ENCODE data around the gene FAF2. TPM values are rescaled to one million over a fixed set of nuclear protein-coding genes. Genes with fewer than 3 reads are reported as not detected.
A peak's percentile ranks its signal among the peaks of the same experiment; 100 is the strongest.

FAF2 gene
- total RNA-seq, 1 donor from 2014 or later: 43.9 TPM

- intact Hi-C loops (cut with micrococcal nuclease): loop anchor here (5.0 to 10.0 kb wide), 2 partner anchors 43 to 824 kb away; partner anchors contain the start of genes LMAN2 and RGS14
- H3K9me3 Mint-ChIP-seq: no peaks in the 10 kb centered on the region
- peak; percentile 70 for DNase-seq
- no peaks in the 10 kb centered on the region for H3K27me3 Mint-ChIP-seq
- H3K4me3 Mint-ChIP-seq: peak overlapping the region; percentile 86
- H3K4me1 Mint-ChIP-seq: peaks cover 41% of the 10 kb centered on the region
- H3K27ac Mint-ChIP-seq: peak overlapping the region; percentile 65
- peaks cover 39% of the 10 kb centered on the region for H3K36me3 Mint-ChIP-seq (ENCODE audit: low read depth)
Measured at GRCh38 chr5:176530393-176530982, 82.3 kb downstream of the FAF2 start.

GRCh38 chr5:176530983-176531901, 83.1 kb downstream of the FAF2 start:
- Mint-ChIP-seq H3K36me3 (ENCODE audit: low read depth) (peaks cover 41% of the 10 kb centered on the region), H3K9me3 (no peaks in the 10 kb centered on the region), H3K4me1 (peaks cover 44% of the 10 kb centered on the region), H3K27me3 (no peaks in the 10 kb centered on the region), H3K27ac (peak overlapping the region; percentile 89), H3K4me3 (peak overlapping the region; percentile 86)
- intact Hi-C loops (cut with micrococcal nuclease): loop anchor here (5.0 to 10.0 kb wide), 2 partner anchors 44 to 824 kb away; partner anchors contain the start of genes LMAN2 and RGS14
- DNase-seq: peak; percentile 68

DNA sequence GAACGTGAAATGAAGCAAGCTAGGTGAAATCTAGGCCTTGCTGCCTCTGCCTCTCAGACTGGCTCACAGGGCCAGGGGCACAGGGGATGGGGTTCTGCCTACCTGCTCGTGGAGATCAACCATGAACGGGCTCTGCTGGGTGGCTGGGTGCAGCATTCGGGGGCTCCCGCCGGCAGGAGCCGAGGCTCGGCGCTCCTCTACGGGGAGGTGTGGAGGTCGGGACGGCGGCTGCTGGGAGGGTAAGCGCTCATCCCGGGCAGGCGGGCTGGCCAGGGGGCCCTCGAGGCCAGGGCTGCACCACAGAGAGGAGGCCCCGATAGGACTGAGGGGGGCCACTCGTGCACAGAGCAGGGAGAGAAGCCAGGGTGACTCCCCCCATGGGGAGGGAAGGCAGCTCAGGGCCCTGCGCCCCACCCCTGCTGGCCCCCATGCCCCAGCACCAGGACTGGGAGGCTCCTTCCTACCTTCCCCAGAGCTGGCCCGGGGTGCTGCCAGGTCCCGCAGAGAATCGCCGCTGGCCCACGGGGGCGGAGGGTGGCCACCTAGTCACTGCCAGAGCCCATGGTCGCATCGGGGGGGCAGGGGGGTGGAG, 83.8 kb downstream of the FAF2 start:
- intact Hi-C loops (cut with micrococcal nuclease): loop anchor here (5.0 to 10.0 kb wide), 2 partner anchors 45 to 823 kb away; partner anchors contain the start of genes LMAN2 and RGS14
- peak overlapping the region; percentile 86 for H3K4me3 Mint-ChIP-seq
- H3K4me1 Mint-ChIP-seq: peaks cover 44% of the 10 kb centered on the region
- DNase-seq: no peak
- no peaks in the 10 kb centered on the region for H3K9me3 Mint-ChIP-seq
- H3K27ac Mint-ChIP-seq: no peak overlapping the region
- H3K36me3 Mint-ChIP-seq (ENCODE audit: low read depth): peaks cover 38% of the 10 kb centered on the region
- H3K27me3 Mint-ChIP-seq: no peaks in the 10 kb centered on the region

DNA sequence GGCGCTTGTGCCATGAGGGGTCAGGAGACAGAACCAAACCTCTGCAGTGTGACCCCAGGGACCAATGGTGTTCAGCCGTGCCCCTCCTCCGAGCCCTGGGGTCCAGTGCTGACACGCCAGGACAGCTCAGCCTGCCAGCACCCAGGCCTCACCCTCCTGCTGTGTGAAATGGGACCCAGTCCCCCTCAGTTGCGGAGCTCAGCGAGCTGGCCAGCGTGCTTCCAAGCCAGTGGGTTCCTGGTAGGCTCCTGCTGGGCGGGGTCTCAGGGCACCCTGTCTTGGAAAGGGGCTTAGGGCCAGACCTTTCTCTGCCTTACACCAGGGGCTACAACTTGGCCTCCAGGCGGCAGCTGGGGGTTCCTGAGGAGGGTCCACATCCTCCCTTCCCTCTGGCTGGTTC, 84.6 kb downstream of the FAF2 start:
- Mint-ChIP-seq H3K9me3 (no peaks in the 10 kb centered on the region), H3K36me3 (ENCODE audit: low read depth) (peaks cover 35% of the 10 kb centered on the region), H3K4me3 (peak overlapping the region; percentile 93), H3K27me3 (no peaks in the 10 kb centered on the region), H3K4me1 (peaks cover 47% of the 10 kb centered on the region), H3K27ac (peak overlapping the region; percentile 95)
- intact Hi-C loops (cut with micrococcal nuclease): loop anchor here (5.0 to 10.0 kb wide), 2 partner anchors 45 to 822 kb away; partner anchors contain the start of genes LMAN2 and RGS14
- no peak for DNase-seq

DNA sequence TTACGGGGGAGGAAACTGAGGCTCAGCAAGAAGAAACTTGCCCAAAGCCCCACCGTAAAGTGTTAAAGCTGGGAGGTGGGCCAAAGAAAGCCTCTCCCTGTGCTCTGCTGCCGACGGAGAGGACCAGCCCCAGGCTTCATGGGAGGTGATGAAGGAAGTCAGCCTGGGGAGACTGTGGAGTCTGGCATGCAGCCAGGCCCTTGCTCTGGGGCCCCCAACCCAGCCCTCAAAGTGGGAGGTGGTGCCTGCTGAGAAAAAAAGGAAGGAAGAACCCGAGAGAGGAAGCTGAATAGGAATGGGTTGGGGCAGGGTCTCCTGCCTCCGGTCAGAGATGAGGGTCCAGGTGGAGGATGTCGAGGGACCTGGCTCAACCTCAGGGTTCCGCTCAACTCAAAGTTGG, 85.2 kb downstream of the FAF2 start:
- intact Hi-C loops (cut with micrococcal nuclease): loop anchor here (5.0 to 10.0 kb wide), 2 partner anchors 46 to 821 kb away; partner anchors contain the start of genes LMAN2 and RGS14
- DNase-seq: peak; percentile 71
- Mint-ChIP-seq H3K27me3 (no peaks in the 10 kb centered on the region), H3K27ac (peak overlapping the region; percentile 95), H3K36me3 (ENCODE audit: low read depth) (peaks cover 29% of the 10 kb centered on the region), H3K9me3 (no peaks in the 10 kb centered on the region), H3K4me1 (peaks cover 50% of the 10 kb centered on the region), H3K4me3 (peak overlapping the region; percentile 93)

GRCh38 chr5:176533894-176534611, 85.9 kb downstream of the FAF2 start:
- H3K36me3 Mint-ChIP-seq (ENCODE audit: low read depth): peaks cover 26% of the 10 kb centered on the region
- DNase-seq: peak; percentile 87
- H3K4me3 Mint-ChIP-seq: peak overlapping the region; percentile 93
- H3K9me3 Mint-ChIP-seq: no peaks in the 10 kb centered on the region
- peak overlapping the region; percentile 95 for H3K27ac Mint-ChIP-seq
- peaks cover 54% of the 10 kb centered on the region for H3K4me1 Mint-ChIP-seq
- intact Hi-C loops (cut with micrococcal nuclease): loop anchor here (2.0 to 10.0 kb wide), 3 partner anchors 47 to 881 kb away; partner anchors contain the start of genes LMAN2 and RGS14
- no peaks in the 10 kb centered on the region for H3K27me3 Mint-ChIP-seq

DNA sequence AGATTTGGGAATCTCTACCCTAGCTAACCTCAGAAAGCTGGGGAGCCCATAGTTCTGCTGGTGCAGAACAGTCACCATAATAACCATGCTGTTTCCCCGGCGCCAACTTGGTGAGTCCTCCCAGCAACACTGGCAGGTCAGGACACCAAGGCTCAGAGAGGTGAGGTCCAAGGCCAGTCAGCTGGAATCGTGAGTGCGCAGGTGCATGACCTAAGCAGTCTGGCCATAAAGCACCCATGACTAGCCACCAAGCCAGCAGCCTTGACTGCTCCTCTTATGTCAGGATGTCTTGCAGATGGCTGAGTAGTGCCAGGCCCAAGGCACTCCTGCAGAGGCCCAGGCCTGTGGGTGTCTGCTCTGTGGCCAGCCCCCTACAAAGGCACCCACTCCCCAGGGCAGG, 86.5 kb downstream of the FAF2 start:
- Mint-ChIP-seq H3K4me1 (peaks cover 54% of the 10 kb centered on the region), H3K27me3 (no peaks in the 10 kb centered on the region), H3K4me3 (peak overlapping the region; percentile 93), H3K9me3 (no peaks in the 10 kb centered on the region), H3K27ac (peak overlapping the region; percentile 95), H3K36me3 (ENCODE audit: low read depth) (peaks cover 22% of the 10 kb centered on the region)
- peak; percentile 72 for DNase-seq
- intact Hi-C loops (cut with micrococcal nuclease): loop anchor here (2.0 to 10.0 kb wide), 6 partner anchors 47 to 1012 kb away; partner anchors contain the start of genes GPRIN1, LMAN2, RGS14 and UIMC1

DNA sequence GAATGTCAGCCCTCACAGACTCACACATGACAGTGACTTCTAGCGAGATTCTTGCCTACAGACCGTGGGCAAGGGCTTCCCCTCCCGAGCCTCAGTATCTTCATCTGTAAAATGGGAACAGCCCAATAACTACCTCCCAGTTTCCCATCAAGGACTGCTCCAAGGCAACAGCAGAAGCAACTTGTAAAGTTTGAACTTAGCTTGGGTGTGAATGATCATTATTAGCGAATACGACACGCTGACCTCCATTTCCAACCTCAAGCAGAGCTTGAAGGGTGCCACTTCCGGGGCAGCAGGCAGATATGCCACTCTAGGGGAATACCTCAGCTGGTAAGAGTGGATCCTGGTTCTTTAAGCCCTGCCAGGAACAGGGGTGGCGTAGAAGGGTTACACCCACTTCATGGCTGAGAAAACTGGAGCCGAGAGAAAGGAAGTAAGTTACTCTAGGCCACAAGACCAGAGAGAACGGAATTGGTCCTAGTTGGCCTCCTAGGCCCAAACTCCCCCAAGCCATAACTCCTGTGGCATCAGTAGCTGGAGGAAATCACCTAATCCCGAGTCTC, 87.0 kb downstream of the FAF2 start:
- H3K27ac Mint-ChIP-seq: peak overlapping the region; percentile 95
- H3K4me3 Mint-ChIP-seq: peak overlapping the region; percentile 93
- H3K27me3 Mint-ChIP-seq: no peaks in the 10 kb centered on the region
- DNase-seq: peak; percentile 85
- peaks cover 19% of the 10 kb centered on the region for H3K36me3 Mint-ChIP-seq (ENCODE audit: low read depth)
- peaks cover 57% of the 10 kb centered on the region for H3K4me1 Mint-ChIP-seq
- H3K9me3 Mint-ChIP-seq: no peaks in the 10 kb centered on the region
- intact Hi-C loops (cut with micrococcal nuclease): loop anchor here (2.0 to 10.0 kb wide), 5 partner anchors 77 to 1013 kb away; partner anchors contain the start of genes GPRIN1, LMAN2, RGS14 and UIMC1

DNA sequence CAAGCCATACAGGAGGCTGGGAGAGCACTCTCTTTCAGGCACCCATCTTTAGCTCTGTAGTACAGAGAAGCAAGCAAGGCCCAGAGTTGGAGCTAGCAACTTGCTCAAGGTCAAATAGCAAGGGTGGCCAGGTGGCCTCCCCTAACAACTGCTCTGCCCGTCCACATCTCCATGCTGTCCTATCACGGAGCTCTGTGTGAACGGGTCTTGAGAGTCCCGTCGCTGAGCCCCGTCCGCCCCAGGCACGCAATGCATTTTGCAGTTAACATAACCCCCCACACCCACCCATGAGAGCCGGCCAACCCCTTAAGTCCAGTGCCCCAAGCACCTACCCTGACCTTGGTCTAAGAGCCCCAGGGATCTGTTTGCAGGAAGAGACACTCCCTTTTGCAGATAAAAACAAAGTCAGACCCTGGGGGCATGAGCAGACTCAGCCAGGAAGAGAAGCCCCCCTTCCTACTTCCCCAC, 87.5 kb downstream of the FAF2 start:
- Mint-ChIP-seq H3K27ac (peak overlapping the region; percentile 95), H3K36me3 (ENCODE audit: low read depth) (peaks cover 17% of the 10 kb centered on the region), H3K27me3 (no peaks in the 10 kb centered on the region), H3K4me3 (peak overlapping the region; percentile 93), H3K9me3 (no peaks in the 10 kb centered on the region), H3K4me1 (peaks cover 62% of the 10 kb centered on the region)
- intact Hi-C loops (cut with micrococcal nuclease): loop anchor here (2.0 to 10.0 kb wide), 8 partner anchors 77 to 1013 kb away; partner anchors contain the start of genes ARL10, GPRIN1, LMAN2 and RGS14
- DNase-seq: no peak

- intact Hi-C loops (cut with micrococcal nuclease): loop anchor here (2.0 to 10.0 kb wide), 7 partner anchors 76 to 1014 kb away; partner anchors contain the start of genes ARL10, GPRIN1, LMAN2 and RGS14
- Mint-ChIP-seq H3K27ac (peak overlapping the region; percentile 95), H3K4me3 (peak overlapping the region; percentile 93), H3K36me3 (ENCODE audit: low read depth) (peaks cover 14% of the 10 kb centered on the region), H3K9me3 (no peaks in the 10 kb centered on the region), H3K4me1 (peaks cover 66% of the 10 kb centered on the region), H3K27me3 (no peaks in the 10 kb centered on the region)
- peak; percentile 95 for DNase-seq
Measured at GRCh38 chr5:176536132-176536901, 88.1 kb downstream of the FAF2 start.

GRCh38 chr5:176536902-176537553, 88.8 kb downstream of the FAF2 start, which contains the start of gene RNF44:
Gene RNF44 (minus strand): TSS chr5:176537402. CDS start chr5:176532472, 4,930 bp downstream.
- H3K36me3 Mint-ChIP-seq (ENCODE audit: low read depth): peaks cover 11% of the 10 kb centered on the region
- H3K9me3 Mint-ChIP-seq: no peaks in the 10 kb centered on the region
- DNase-seq: peak; percentile 100
- intact Hi-C loops (cut with micrococcal nuclease): loop anchor here (1.0 to 10.0 kb wide), 10 partner anchors 75 to 1015 kb away; partner anchors contain the start of genes ARL10, CLTB, FAF2 and GPRIN1
- H3K4me1 Mint-ChIP-seq: peaks cover 68% of the 10 kb centered on the region
- peak within 1 kb of the TSS; percentile 93 for H3K4me3 Mint-ChIP-seq
- no peaks in the 10 kb centered on the region for H3K27me3 Mint-ChIP-seq
- H3K27ac Mint-ChIP-seq: peak within 1 kb of the TSS; percentile 95
